HG03066 (cell line): Measurements from ENCODE around the gene CDCA3.

Source experiments
- ATAC-seq: cut with Tn5 transposase; IDR thresholded peaks from one replicate; pipeline ENCODE4 v1.9.1; 2021; ENCODE audit warnings: low read depth; ENCODE audit not compliant: unreplicated experiment

Gene CDCA3

DNA sequence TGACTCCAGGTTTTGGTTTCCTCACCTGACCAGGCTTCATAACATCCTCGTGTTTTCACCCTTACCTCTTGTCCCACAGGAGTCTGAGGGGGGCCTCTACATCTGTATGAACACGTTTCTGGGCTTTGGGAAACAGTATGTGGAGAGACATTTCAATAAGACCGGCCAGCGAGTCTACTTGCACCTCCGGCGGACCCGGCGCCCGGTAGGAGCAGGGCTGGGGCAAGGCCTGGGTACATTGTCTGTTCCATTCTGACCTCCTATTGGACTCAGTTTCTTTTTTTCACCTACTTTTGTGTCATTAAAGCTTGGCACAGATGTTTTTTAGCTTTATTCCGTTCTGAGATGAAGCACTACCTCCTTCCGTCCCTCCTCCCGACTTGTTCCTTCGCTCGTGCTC is 4.2 kb upstream of the CDCA3 start:
- no peak for ATAC-seq

DNA sequence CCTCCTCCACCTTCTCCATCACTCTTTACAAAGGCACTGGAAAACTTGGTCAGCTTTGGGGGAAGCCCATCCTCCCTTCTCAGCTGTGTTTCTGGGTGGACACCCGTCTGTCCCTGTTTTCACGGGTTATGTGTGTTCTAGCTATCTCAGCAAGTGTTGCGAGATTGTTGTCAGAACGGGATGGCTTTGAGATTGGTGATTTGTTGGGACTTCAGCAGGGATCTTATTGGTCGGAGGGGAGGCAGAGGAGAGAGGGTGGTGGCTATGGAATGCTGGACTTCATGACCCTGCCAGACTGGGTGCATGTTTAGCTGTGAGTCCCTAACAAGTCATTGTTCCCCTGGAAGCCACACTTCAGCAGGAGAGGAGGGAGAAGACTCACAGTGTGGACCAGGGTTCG is 3.0 kb upstream of the CDCA3 start:
- ATAC-seq, result no peak

DNA sequence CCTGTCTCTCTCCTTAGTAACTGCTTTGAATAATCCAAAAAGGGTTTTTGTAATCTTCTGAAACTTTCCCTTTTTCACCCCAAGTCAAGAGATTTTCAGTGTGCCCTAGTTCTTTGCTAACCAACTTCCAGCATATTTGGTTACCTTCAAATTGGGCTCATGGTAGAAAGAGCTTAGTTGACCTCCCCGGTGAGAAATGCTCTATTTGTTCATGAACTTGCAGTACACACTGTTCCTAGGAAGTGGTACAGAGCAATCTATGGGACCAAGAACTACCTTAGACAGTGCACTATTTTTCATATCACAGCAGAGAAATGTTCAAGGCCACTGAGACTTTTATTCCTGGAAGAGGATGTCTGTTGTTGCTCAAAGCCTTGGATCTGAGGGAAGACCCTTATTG is 2.5 kb upstream of the CDCA3 start:
- ATAC-seq, result no peak

DNA sequence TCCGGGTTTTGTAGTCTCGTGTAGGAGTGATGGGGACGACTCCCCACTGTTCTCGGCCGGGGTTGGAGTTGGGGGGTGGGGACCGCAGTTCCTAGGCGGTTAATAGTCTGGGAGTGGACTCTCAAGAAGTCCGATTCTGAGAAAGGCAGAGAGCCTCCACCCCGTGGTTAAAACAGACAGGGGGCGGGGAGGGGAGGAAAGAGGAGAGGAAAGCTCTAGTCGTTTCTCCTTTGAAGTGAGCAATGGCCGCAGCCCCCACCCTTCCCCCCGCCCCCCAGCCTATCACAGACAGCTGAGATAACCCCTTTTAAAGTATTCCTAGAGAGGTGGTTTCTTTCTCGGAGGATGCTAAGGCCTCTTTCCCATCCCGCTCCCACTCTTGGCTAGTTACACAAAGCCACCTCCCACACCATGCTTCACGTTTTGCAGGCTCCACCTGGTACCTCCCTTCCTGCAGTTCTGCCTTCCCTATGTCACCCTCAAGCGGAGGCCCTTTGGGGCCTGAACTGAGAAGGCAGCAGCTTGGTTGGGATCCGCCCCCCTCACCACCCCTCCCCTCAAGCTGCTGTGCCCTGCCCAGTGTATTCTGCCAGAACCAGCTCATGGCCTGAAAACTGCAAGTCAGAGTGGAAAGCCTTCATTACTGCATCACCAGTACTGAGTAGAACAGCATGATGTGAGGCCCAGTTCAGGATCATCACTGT is 1.7 kb upstream of the CDCA3 start:
- ATAC-seq, result no peak

GRCh38 chr12:6851921-6852650 is 1.0 kb upstream of the CDCA3 start, which contains the start of gene USP5:
USP5 (plus strand) TSS chr12:6852150; CDS start chr12:6852180, 30 bp downstream.
- peak; percentile 69 for ATAC-seq

GRCh38 chr12:6850796-6851152 is 312 bp downstream of the CDCA3 start:
- no peak for ATAC-seq

DNA sequence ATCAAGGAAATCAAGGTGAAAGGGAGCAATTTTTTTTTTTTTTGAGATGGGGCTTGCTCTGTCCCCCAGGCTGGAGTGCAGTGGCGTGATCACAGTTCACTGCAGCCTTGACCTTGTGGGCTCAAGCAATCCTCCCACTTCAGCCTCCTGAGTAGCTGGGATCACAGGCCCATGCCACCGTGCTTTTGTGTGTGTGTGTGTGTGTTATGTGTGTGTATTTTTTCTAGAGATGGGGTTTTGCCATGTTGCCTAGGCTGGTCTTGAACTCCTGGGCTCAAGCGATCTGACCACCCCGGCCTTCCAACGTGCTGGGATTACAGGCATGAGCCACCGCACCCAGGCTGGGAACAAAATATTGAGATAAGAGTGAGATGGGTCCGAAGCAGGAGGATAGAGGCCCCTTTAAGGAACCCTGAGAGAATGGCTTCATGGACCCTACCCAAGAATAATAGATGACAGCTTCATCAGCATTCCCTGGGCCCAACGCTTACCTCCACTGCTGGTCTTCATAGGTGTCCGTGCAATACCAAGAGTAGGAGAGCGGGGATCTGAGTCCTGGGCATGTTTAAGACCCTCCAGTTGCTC is 1.0 kb downstream of the CDCA3 start:
- no peak for ATAC-seq

GRCh38 chr12:6849427-6849826 is 1.7 kb downstream of the CDCA3 start:
- no peak for ATAC-seq

GRCh38 chr12:6847676-6848075 is 3.4 kb downstream of the CDCA3 start:
- ATAC-seq, result no peak

DNA sequence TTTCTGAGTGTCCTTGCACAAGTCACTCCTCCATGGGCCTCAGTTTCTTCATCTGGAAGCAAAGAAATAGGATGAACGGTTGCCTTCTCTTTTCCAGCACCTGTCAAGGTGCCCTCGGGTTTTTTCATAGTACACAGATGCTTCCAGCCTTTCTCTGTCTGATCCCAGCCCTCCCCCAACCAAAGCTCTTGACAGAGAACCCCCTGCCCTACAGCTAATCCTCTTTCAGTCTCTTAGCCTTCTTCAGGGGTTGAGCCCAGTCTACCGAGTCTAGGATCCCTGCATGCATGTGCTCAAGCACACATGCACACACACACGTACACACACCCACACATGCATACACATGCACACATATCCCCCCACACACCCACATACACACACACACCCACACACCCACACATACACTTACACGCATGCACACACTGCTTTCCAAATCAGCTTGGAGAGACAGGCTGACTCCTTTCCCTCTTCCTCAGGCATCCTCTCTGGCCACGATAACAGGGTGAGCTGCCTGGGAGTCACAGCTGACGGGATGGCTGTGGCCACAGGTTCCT is 4.7 kb downstream of the CDCA3 start:
- no peak for ATAC-seq

DNA sequence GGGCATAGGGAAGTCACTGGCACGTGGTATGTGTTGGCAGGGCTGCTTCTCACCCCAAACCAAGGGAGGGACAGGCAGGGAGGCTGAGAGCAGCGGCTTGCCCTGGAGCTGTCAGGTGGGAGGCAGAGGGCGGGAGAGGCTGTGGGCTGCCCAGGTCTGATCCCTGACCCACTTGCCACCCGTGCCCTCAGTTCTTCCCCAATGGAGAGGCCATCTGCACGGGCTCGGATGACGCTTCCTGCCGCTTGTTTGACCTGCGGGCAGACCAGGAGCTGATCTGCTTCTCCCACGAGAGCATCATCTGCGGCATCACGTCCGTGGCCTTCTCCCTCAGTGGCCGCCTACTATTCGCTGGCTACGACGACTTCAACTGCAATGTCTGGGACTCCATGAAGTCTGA is 5.7 kb downstream of the CDCA3 start:
- ATAC-seq, result no peak

DNA sequence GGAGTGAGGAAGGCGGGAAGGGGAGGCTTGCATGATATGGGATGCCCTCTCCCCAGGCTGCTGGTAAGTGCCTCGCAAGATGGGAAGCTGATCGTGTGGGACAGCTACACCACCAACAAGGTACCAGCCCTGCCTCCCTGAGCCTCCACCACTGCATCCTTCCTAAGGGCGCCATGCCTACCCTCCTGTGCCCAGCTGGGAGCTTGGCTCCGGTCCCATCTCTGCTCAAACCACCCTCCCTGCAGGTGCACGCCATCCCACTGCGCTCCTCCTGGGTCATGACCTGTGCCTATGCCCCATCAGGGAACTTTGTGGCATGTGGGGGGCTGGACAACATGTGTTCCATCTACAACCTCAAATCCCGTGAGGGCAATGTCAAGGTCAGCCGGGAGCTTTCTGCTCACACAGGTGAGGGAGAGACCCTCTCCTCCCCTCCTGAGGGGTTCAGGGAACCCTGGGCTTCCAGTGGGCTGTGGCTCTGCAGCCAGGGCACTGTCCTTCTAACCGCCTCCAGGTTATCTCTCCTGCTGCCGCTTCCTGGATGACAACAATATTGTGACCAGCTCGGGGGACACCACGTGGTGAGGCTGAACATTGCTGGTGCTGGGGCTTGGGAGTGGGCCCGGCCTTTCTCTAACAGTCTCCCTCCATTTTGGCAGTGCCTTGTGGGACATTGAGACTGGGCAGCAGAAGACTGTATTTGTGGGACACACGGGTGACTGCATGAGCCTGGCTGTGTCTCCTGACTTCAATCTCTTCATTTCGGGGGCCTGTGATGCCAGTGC is 7.8 kb downstream of the CDCA3 start:
- no peak for ATAC-seq

DNA sequence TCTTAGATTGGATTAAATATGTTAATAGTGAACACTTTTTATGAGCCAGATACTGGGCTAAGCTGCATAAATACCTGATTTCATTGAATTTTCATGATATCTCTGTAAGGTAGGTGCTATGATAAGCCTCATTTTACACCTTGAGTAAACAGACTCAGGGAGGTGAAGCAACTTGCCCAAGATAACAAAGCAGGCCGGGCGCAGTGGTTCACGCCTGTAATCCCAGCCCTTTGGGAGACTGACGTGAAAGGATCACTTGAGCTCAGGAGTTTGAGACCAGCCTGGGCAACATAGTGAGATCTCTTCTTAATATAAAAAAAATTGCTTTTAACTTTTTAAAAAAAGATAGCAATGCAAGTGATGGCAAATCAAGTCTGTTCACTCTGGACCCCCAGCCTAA is 9.0 kb downstream of the CDCA3 start:
- ATAC-seq, result no peak

DNA sequence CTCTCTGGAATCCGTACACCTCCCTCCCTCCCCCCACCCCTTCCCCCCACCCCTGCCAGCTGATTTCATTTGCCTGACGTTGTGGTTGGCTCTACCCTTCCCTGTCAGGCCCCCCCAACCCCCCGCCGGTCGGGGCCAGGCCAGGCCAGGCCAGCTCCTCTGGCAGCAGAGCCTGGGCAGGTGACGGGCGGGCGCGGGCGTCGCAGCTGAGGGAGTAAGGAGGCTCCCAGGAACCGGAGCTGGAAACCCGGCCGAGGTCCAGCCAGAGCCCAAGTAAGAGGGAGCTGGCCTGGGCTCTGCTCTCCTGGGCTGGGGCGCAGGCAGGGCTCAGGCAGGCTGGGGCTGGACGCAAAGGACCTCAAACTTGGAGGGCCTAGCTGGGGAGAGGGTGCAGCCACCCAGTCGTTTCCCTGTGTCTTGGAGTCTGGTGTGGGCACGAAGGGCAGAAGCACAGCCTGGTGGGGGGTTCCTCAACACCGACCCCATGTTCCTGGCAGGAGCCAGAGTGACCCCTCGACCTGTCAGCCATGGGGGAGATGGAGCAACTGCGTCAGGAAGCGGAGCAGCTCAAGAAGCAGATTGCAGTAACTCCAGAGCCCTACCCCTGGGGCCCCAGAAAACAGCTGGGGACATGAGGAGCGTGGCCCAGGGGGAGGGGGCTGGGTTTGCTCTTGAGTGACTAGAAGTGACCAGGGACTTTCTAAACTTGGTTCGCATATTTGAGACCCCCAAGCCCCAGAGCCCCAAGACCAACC is 10.1 kb downstream of the CDCA3 start, which contains the start of gene GNB3:
Gene GNB3, plus strand, starts transcription at position 165 of the 755 bp plus-strand sequence. Its CDS starts 363 bp downstream, at position 528.
- no peak for ATAC-seq

- no peak for ATAC-seq
These were observed 10.8 kb downstream of the CDCA3 start for GRCh38 chr12:6840330-6840729.

GRCh38 chr12:6839482-6840201 is 11.4 kb downstream of the CDCA3 start:
- peak; percentile 89 for ATAC-seq

GRCh38 chr12:6838854-6839253 is 12.2 kb downstream of the CDCA3 start:
- ATAC-seq, result no peak

DNA sequence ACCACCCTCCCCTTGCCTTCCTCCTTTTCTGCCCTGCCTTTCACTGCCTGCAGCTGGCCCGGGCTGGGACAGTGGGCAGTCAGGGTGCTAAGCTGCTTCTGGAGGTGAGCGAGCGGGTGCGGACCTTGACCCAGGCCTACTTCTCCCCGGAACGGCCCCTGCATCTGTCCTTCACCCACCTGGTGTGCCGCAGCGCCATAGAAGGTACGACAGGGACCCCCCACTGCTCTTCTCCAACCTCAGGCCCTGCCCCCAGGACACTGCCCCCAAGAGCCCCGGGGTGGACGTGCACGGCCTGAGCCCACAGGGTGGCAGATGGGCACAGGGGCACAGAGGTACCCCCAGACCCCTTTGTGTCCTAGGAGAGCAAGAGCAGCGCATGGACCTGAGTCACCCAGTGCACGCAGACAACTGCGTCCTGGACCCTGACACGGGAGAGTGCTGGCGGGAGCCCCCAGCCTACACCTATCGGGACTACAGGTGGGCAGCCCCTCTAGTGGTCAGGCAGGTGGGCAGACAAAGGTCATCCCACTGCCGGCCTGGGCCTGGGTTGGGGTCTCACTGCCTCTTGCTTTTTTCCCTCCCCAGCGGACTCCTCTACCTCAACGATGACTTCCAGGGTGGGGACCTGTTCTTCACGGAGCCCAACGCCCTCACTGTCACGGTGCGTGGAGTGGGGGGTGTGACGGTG is 13.6 kb downstream of the CDCA3 start:
- ATAC-seq, result no peak

GRCh38 chr12:6836851-6837250 is 14.2 kb downstream of the CDCA3 start:
- ATAC-seq, result no peak
